Upper lobe of left lung (tissue), 6 donors: ENCODE measurements around the gene ATP11A. TPM values are rescaled to one million over a fixed set of nuclear protein-coding genes. Genes with fewer than 3 reads are reported as not detected.

Experiments
- ATAC-seq, 2 donors: fragments of 200-7000 bp; cut with Tn5 transposase; one replicate each; pipeline ENCODE4 v1.9.1; 2022; ENCODE audit warnings: mild to moderate bottlenecking in 2 of 2, moderate library complexity in 2 of 2; ENCODE audit not compliant: low FRiP score in 2 of 2
- DNase-seq, 2 donors: peaks; one replicate each; pipeline ENCODE4 v3.0.0-alpha.2; 2019 to 2020
- H3K27ac ChIP-seq, 4 donors: fragments of 200-600 bp; sonication (generic); one replicate each; pipeline ENCODE4 v1.5.1; 2016 to 2019
- H3K27me3 ChIP-seq, 4 donors: fragments of 200-600 bp; sonication (generic); one replicate each; pipeline ENCODE4 v1.5.1; 2017 to 2019
- H3K36me3 ChIP-seq, 4 donors: fragments of 200-600 bp; sonication (generic); one replicate each; pipeline ENCODE4 v1.5.1; 2016 to 2019
- H3K4me1 ChIP-seq, 4 donors: fragments of 200-600 bp; sonication (generic); one replicate each; pipeline ENCODE4 v1.5.1; 2018 to 2019
- H3K4me3 ChIP-seq, 4 donors: fragments of 200-600 bp; sonication (generic); one replicate each; pipeline ENCODE4 v1.5.1; 2017 to 2019; ENCODE audit warnings: mild to moderate bottlenecking in 2 of 4, moderate library complexity in 1 of 4
- H3K9me3 ChIP-seq, 4 donors: fragments of 200-600 bp; sonication (generic); one replicate each; pipeline ENCODE4 v1.5.1; 2018 to 2019
- EP300 ChIP-seq, 4 donors: sonication (generic); formaldehyde crosslinking; IDR thresholded peaks; one replicate each; pipeline ENCODE4 v1.5.1; 2017; ENCODE audit warnings: antibody characterized with exemption in 4 of 4, control low read depth in 2 of 4
- POLR2A ChIP-seq, 4 donors: fragments of 450-650 bp; IDR thresholded peaks; one replicate each; pipeline ENCODE4 v1.5.1; 2016 to 2017; ENCODE audit warnings: antibody characterized with exemption in 4 of 4, mild to moderate bottlenecking in 2 of 4
- POLR2AphosphoS5 ChIP-seq, 2 donors: sonication (generic); formaldehyde crosslinking; IDR thresholded peaks; one replicate each; pipeline ENCODE4 v1.5.1; 2017; ENCODE audit warnings: antibody characterized with exemption in 2 of 2
- WGBS, 2 donors: methylation state at CpG; one replicate each; pipeline ENCODE4 v1.1.5; 2017 to 2018; 5-methylcytosine and 5-hydroxymethylcytosine counted together
- total RNA-seq, 6 donors: library from RNA; depleted of rRNA in 4 of 6; stranded (reverse); fragments of >200 nt in 4 of 6; gene quantifications; one replicate each; pipeline versions ENCODE4 v1.1.0 to v1.2.1, GENCODE V29; 2016 to 2021
- TF ChIP-seq, protein P1 (sequence below), 6 experiments: fragments of 450-650 bp in 4 of 6; fragments of 200-600 bp in 2 of 6; sonication (generic) in 2 of 6; IDR thresholded peaks; one replicate each; pipeline ENCODE4 v1.5.1; 2016 to 2019; ENCODE audit warnings: antibody characterized with exemption in 6 of 6
- donor health status: DM: no; HTN: no; CAD: no; lungs with moderate emphysema.
- donor health status: DM: no; HTN: yes; CAD: no; lungs with severe emphysema.

Gene ATP11A
- total RNA-seq, 6 donors from 2014 or later, result 159 to 285 (median 260) TPM

DNA sequence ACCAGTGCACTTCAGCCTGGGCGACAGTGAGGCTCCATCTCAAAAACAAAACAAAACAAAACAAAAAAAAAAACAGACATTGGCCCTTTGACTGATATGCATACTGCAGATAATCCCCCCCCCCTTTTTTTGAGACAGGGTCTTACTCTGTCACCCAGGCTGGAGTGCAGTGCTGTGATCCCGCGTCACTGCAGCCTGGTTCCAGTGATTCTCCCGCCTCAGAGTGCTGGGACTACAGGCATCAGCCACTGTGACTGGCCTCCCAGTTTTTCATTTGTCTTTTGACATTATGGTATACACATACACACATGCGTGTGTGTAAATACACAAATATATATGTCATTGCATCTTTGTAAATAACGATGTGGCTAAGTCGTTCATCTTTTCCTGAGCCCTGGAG is 61.8 kb downstream of the ATP11A start:
- peaks cover 0 to 16% (median 3%) of the 10 kb centered on the region in 4 donors for H3K4me1 ChIP-seq
- DNase-seq (no peak), ATAC-seq (no peak)
- WGBS, 2 donors, result 90 to 96% methylated on average over 7 of the region's 7 CpGs
- H3K27ac ChIP-seq, result no peak overlapping the region
- no peaks in the 10 kb centered on the region for H3K9me3 ChIP-seq
- peaks cover 0 to 3% (median 2%) of the 10 kb centered on the region in 4 donors for H3K36me3 ChIP-seq
- H3K4me3 ChIP-seq, result no peak overlapping the region
- H3K27me3 ChIP-seq, result no peaks in the 10 kb centered on the region
- TF ChIP-seq POLR2A (IDR thresholded peaks at IDR 0.05), result no peak
- TF ChIP-seq, protein P1, sequence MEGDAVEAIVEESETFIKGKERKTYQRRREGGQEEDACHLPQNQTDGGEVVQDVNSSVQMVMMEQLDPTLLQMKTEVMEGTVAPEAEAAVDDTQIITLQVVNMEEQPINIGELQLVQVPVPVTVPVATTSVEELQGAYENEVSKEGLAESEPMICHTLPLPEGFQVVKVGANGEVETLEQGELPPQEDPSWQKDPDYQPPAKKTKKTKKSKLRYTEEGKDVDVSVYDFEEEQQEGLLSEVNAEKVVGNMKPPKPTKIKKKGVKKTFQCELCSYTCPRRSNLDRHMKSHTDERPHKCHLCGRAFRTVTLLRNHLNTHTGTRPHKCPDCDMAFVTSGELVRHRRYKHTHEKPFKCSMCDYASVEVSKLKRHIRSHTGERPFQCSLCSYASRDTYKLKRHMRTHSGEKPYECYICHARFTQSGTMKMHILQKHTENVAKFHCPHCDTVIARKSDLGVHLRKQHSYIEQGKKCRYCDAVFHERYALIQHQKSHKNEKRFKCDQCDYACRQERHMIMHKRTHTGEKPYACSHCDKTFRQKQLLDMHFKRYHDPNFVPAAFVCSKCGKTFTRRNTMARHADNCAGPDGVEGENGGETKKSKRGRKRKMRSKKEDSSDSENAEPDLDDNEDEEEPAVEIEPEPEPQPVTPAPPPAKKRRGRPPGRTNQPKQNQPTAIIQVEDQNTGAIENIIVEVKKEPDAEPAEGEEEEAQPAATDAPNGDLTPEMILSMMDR (IDR thresholded peaks at IDR 0.05), result no peak
- TF ChIP-seq POLR2AphosphoS5 (IDR thresholded peaks at IDR 0.05), result no peak
- TF ChIP-seq EP300 (IDR thresholded peaks at IDR 0.05), result no peak

GRCh38 chr13:112752211-112752610 is 62.4 kb downstream of the ATP11A start:
- Histone ChIP-seq H3K27ac (no peak overlapping the region), H3K9me3 (no peaks in the 10 kb centered on the region), H3K4me1 (peaks cover 2 to 21% (median 6%) of the 10 kb centered on the region in 4 donors), H3K27me3 (no peaks in the 10 kb centered on the region), H3K4me3 (no peak overlapping the region), H3K36me3 (peaks cover 0 to 3% (median 2%) of the 10 kb centered on the region in 4 donors)
- DNase-seq (peak in 1 of 2 donors; percentile 58), ATAC-seq (peak in 1 of 2 donors; percentile 52)
- TF ChIP-seq POLR2A (IDR thresholded peaks at IDR 0.05) (no peak), EP300 (IDR thresholded peaks at IDR 0.05) (no peak), POLR2AphosphoS5 (IDR thresholded peaks at IDR 0.05) (no peak)
- TF ChIP-seq, protein P1 (IDR thresholded peaks at IDR 0.05), result no peak
- 82 to 92% methylated on average over 15 to 20 of the region's 20 CpGs for WGBS, 2 donors

DNA sequence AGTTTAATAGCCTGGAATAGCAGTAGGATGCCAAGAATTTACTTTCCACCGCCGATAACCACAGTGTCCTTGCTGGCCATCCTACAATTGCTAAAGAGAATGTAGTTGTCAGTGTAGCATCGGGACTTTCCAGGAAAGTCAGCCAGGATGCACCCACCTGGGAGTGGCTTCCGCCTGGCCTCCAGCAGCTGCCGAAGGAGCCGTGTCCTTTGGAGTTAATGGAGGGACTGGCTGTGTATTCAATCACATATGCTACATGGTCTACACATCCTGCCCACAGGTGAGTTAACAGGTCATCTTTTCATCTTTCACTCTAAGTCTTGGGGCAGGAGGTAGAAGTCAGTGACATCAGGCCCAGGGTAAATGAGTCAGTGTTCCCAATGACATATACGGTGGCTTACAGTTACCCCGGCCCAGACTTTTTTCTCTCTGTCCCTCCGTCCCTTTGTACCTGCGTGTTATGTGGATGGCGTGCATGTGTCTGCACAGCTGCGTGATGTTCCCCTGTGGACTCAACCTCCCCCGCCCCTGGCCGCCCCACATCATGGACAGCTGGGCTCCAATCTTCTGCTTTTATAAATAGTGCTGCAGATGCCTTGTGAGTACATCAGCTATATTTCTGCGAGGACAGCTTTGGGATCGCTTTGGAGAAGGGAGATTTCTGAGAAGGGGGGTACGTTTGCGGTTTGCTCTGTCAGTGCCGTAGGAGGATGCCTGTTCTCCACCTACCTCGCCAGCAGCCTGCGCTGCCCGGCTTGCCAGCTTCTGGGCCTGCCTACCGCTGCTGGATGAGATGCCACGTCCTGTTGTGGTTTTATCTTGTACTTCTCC is 63.1 kb downstream of the ATP11A start:
- no peaks in the 10 kb centered on the region for H3K27me3 ChIP-seq
- TF ChIP-seq, protein P1 (IDR thresholded peaks at IDR 0.05), result no peak
- peak in 1 of 2 donors; percentile 7 for TF ChIP-seq POLR2AphosphoS5 (IDR thresholded peaks at IDR 0.05)
- WGBS, 2 donors, result 67 to 77% methylated on average over 23 to 24 of the region's 24 CpGs
- peak overlapping the region in 1 of 4 donors; percentile 13 for H3K27ac ChIP-seq
- peaks cover 2 to 26% (median 9%) of the 10 kb centered on the region in 4 donors for H3K4me1 ChIP-seq
- no peak for DNase-seq
- no peaks in the 10 kb centered on the region for H3K9me3 ChIP-seq
- H3K36me3 ChIP-seq, result peaks cover 0 to 3% (median 2%) of the 10 kb centered on the region in 4 donors
- ATAC-seq, result peak in 1 of 2 donors; percentile 5
- no peak overlapping the region for H3K4me3 ChIP-seq

DNA sequence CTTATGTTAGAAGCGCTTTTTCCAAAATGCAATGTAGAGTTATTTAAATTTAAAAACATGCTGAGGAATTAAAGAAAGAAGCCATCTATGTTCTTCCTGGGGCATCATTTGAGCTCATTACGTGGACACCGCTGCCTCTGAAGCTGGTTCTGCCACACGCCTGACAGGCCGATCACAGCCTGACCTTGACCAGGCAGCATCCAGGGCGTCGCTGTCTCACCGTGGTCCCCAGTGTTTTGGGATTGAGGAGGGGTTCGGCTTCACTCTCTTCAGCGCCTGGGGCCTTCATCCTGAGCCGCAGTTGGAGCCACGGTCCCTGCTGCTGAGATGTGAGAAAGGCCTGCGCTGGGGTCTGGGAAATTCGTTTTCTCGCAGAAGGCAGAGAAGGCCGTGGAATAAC is 64.0 kb downstream of the ATP11A start:
- TF ChIP-seq POLR2A (IDR thresholded peaks at IDR 0.05), result no peak
- ATAC-seq, result no peak
- Histone ChIP-seq H3K9me3 (no peaks in the 10 kb centered on the region), H3K36me3 (peaks cover 0 to 3% (median 2%) of the 10 kb centered on the region in 4 donors), H3K27ac (no peak overlapping the region), H3K4me1 (peaks cover 2 to 24% (median 9%) of the 10 kb centered on the region in 4 donors), H3K27me3 (no peaks in the 10 kb centered on the region), H3K4me3 (no peak overlapping the region)
- WGBS, 2 donors, result 93 to 97% methylated on average over 6 to 16 of the region's 16 CpGs
- no peak for DNase-seq

- Histone ChIP-seq H3K27me3 (no peaks in the 10 kb centered on the region), H3K36me3 (peaks cover 0 to 3% (median 2%) of the 10 kb centered on the region in 4 donors), H3K9me3 (no peaks in the 10 kb centered on the region), H3K4me1 (peaks cover 2 to 22% (median 9%) of the 10 kb centered on the region in 4 donors), H3K4me3 (no peak overlapping the region), H3K27ac (peak overlapping the region in 1 of 4 donors; percentile 6)
- no peak for DNase-seq
- TF ChIP-seq, protein P1 (IDR thresholded peaks at IDR 0.05), result no peak
- no peak for TF ChIP-seq POLR2AphosphoS5 (IDR thresholded peaks at IDR 0.05)
- TF ChIP-seq POLR2A (IDR thresholded peaks at IDR 0.05), result no peak
- no peak for TF ChIP-seq EP300 (IDR thresholded peaks at IDR 0.05)
- ATAC-seq, result peak in 1 of 2 donors; percentile 7
- 89 to 93% methylated on average over 12 to 29 of the region's 29 CpGs for WGBS, 2 donors
Observed at GRCh38 chr13:112754281-112755025, 64.6 kb downstream of the ATP11A start.
